GM12892 (cell line): ENCODE data around the gene TTBK2.

Source experiments
- POLR2A ChIP-seq: IDR thresholded peaks from 2 replicates; pipeline ENCODE4 v1.6.1; 2011; ENCODE audit warnings: low read depth, low read length, control low read depth
- POLR2AphosphoS5 ChIP-seq: IDR thresholded peaks from 2 replicates; pipeline ENCODE4 v1.6.1; 2011; ENCODE audit warnings: low read depth, low read length, control low read depth

GRCh38 chr15:42730536-42730935 lies 190.0 kb downstream of the TTBK2 start:
- TF ChIP-seq POLR2AphosphoS5, result no peak
- no peak for TF ChIP-seq POLR2A
